Thymus (tissue), 11 donors: ENCODE measurements around the gene ROR1. TPM values are rescaled to one million over a fixed set of nuclear protein-coding genes. Genes with fewer than 3 reads are reported as not detected.

Source experiments
- DNase-seq, 9 donors: peaks; one replicate each; pipeline ENCODE4 v3.0.0-alpha.2; 2013; ENCODE audit warnings: low spot score in 9 of 9, low read depth in 6 of 9, missing footprints in 1 of 9
- H3K27ac ChIP-seq, 2 donors: one replicate each; pipeline ENCODE4 v1.5.1; 2013; ENCODE audit warnings: control low read depth in 1 of 2, low read depth in 1 of 2, low read length in 1 of 2, mild to moderate bottlenecking in 1 of 2, moderate library complexity in 1 of 2
- H3K27me3 ChIP-seq, 2 donors: one replicate each; pipeline ENCODE4 v1.5.1; 2013; ENCODE audit warnings: low read length in 1 of 2; ENCODE audit not compliant: control insufficient read depth in 2 of 2, insufficient read depth in 1 of 2
- H3K36me3 ChIP-seq, 2 donors: one replicate each; pipeline ENCODE4 v1.5.1; 2013; ENCODE audit warnings: low read length in 1 of 2, mild to moderate bottlenecking in 1 of 2, moderate library complexity in 1 of 2; ENCODE audit not compliant: control insufficient read depth in 2 of 2, insufficient read depth in 2 of 2
- H3K4me1 ChIP-seq, 2 donors: one replicate each; pipeline ENCODE4 v1.5.1; 2013; ENCODE audit warnings: low read length in 2 of 2; ENCODE audit not compliant: control insufficient read depth in 2 of 2, insufficient read depth in 2 of 2
- H3K4me3 ChIP-seq, 2 donors: one replicate each; pipeline ENCODE4 v1.5.1; 2013; ENCODE audit warnings: low read length in 2 of 2, control low read depth in 1 of 2, mild to moderate bottlenecking in 1 of 2
- H3K9me3 ChIP-seq, 2 donors: one replicate each; pipeline ENCODE4 v1.5.1; 2013; ENCODE audit warnings: low read length in 1 of 2, mild to moderate bottlenecking in 1 of 2; ENCODE audit not compliant: control insufficient read depth in 2 of 2, insufficient read depth in 1 of 2
- WGBS: extraction: QIAGEN DNeasy Blood & Tissue Kit; methylation state at CpG from one replicate; pipeline ENCODE4 v1.1.7; 2013; 5-methylcytosine and 5-hydroxymethylcytosine counted together
- polyA plus RNA-seq: library from polyadenylated mRNA; stranded (reverse); fragments of 200-250 nt; gene quantifications from one replicate; pipeline ENCODE4 v1.2.3, GENCODE V29; 2013
- total RNA-seq: library from RNA; stranded (reverse); fragments of 120-200 nt; gene quantifications from one replicate; pipeline ENCODE4 v1.2.4, GENCODE V29; 2013
- donor health status: healthy.

Gene ROR1
- total and polyA plus RNA-seq, 2 donors: 1.5 to 5.2 TPM

GRCh38 chr1:64046243-64046642, 272.4 kb downstream of the ROR1 start:
- H3K9me3 ChIP-seq: no peaks in the 10 kb centered on the region
- no peak overlapping the region for H3K27ac ChIP-seq
- H3K27me3 ChIP-seq: no peaks in the 10 kb centered on the region
- H3K4me3 ChIP-seq: no peak overlapping the region
- H3K4me1 ChIP-seq: peaks cover 4 to 6% of the 10 kb centered on the region in 2 donors
- WGBS: 98% methylated on average over 2 of the region's 2 CpGs
- no peak for DNase-seq
- no peaks in the 10 kb centered on the region for H3K36me3 ChIP-seq

GRCh38 chr1:64046891-64047290, 273.1 kb downstream of the ROR1 start:
- no peaks in the 10 kb centered on the region for H3K27me3 ChIP-seq
- H3K4me1 ChIP-seq: peaks cover 4 to 6% of the 10 kb centered on the region in 2 donors
- no peaks in the 10 kb centered on the region for H3K9me3 ChIP-seq
- H3K36me3 ChIP-seq: no peaks in the 10 kb centered on the region
- no peak overlapping the region for H3K4me3 ChIP-seq
- no peak for DNase-seq
- H3K27ac ChIP-seq: no peak overlapping the region

DNA sequence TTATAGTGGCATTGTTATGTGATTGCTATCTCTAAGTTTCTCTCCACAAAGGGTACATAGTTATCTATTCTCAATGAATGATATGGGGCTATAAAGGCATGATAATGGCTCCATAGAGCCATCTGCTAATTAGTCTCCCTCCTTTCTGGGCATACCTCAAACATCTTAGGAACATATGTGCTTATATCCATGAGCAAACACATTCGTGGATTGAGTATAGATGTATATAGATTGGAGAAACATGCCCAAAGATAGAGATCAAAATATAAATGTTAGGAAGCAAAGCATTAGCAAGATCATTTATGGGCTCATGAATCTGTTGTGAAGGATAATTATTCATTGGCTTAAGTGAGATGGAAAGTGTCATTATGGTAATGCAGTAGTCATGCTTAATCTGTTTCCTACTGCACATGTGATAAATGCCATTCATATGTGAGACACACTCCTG, 273.8 kb downstream of the ROR1 start:
- H3K4me3 ChIP-seq: no peak overlapping the region
- no peak overlapping the region for H3K27ac ChIP-seq
- WGBS: 99% methylated on average over 1 of the region's 1 CpG
- no peak for DNase-seq
- no peaks in the 10 kb centered on the region for H3K27me3 ChIP-seq
- no peaks in the 10 kb centered on the region for H3K36me3 ChIP-seq
- peaks cover 0 to 3% of the 10 kb centered on the region in 2 donors for H3K4me1 ChIP-seq
- H3K9me3 ChIP-seq: no peaks in the 10 kb centered on the region

DNA sequence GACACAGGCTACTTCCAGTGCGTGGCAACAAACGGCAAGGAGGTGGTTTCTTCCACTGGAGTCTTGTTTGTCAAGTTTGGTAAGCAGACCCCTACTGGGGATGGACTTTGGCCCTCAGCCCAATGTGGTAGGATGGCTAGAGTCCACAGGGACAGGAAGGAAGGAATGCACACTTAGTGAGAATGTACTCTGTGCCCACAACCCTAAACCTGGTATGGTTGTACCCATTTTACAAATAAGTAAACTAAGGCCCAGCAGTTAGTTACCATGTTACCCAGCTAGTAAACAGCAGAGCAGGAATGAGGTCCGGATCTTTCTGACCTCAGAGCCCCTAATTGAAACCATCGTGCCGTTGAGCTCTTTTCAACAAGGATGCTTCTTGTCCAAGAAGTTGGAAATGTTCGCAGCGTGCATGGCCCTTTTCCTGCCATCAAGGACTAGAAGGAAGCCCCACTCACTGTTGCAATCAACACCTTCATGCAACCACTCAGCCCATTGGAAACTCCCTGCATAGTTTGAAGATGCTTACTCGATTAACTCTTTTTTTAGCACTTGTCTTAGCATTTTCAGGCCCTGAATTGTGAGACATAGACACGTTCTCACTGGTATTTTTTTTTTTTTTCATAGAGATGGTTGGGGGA, 276.2 kb downstream of the ROR1 start:
- H3K27me3 ChIP-seq: no peaks in the 10 kb centered on the region
- DNase-seq: no peak
- H3K36me3 ChIP-seq: no peaks in the 10 kb centered on the region
- H3K4me3 ChIP-seq: no peak overlapping the region
- H3K27ac ChIP-seq: no peak overlapping the region
- WGBS: 93% methylated on average over 9 of the region's 9 CpGs
- H3K9me3 ChIP-seq: no peaks in the 10 kb centered on the region
- H3K4me1 ChIP-seq: no peaks in the 10 kb centered on the region

DNA sequence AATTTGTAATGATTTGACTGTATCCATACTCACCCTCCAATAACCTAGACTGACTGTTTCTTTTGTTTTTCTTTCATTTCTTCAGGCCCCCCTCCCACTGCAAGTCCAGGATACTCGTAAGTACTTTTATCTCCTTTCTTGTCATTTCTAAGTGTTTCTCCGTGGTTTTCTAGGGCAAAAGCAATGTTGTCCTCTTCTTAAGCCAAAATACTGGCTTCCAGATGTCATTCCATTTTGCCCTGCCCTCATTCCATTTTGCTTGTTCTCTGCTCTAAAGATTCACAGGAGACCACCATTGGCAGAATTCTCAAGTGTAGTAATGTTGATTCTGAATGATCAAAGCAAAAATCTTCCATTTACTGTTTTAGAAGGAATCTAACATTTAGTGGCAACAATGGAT, 276.8 kb downstream of the ROR1 start:
- Histone ChIP-seq H3K4me1 (no peaks in the 10 kb centered on the region), H3K36me3 (no peaks in the 10 kb centered on the region), H3K27ac (no peak overlapping the region), H3K4me3 (no peak overlapping the region), H3K27me3 (no peaks in the 10 kb centered on the region), H3K9me3 (no peaks in the 10 kb centered on the region)
- WGBS: 93% methylated on average over 2 of the region's 2 CpGs
- no peak for DNase-seq

GRCh38 chr1:64051796-64052195, 278.0 kb downstream of the ROR1 start:
- Histone ChIP-seq H3K27me3 (no peaks in the 10 kb centered on the region), H3K4me3 (no peak overlapping the region), H3K9me3 (no peaks in the 10 kb centered on the region), H3K27ac (no peak overlapping the region), H3K4me1 (no peaks in the 10 kb centered on the region), H3K36me3 (no peaks in the 10 kb centered on the region)
- DNase-seq: no peak

- H3K36me3 ChIP-seq: no peaks in the 10 kb centered on the region
- no peaks in the 10 kb centered on the region for H3K4me1 ChIP-seq
- 92% methylated on average over 1 of the region's 1 CpG for WGBS
- H3K27ac ChIP-seq: no peak overlapping the region
- H3K27me3 ChIP-seq: no peaks in the 10 kb centered on the region
- no peak for DNase-seq
- no peaks in the 10 kb centered on the region for H3K9me3 ChIP-seq
- H3K4me3 ChIP-seq: no peak overlapping the region
These were observed 279.0 kb downstream of the ROR1 start for GRCh38 chr1:64052777-64053176.

- 97% methylated on average over 2 of the region's 2 CpGs for WGBS
- no peak overlapping the region for H3K4me3 ChIP-seq
- H3K27me3 ChIP-seq: no peaks in the 10 kb centered on the region
- no peaks in the 10 kb centered on the region for H3K36me3 ChIP-seq
- H3K27ac ChIP-seq: no peak overlapping the region
- no peak for DNase-seq
- no peaks in the 10 kb centered on the region for H3K4me1 ChIP-seq
- H3K9me3 ChIP-seq: no peaks in the 10 kb centered on the region
These were observed 281.5 kb downstream of the ROR1 start for GRCh38 chr1:64055310-64055709.

DNA sequence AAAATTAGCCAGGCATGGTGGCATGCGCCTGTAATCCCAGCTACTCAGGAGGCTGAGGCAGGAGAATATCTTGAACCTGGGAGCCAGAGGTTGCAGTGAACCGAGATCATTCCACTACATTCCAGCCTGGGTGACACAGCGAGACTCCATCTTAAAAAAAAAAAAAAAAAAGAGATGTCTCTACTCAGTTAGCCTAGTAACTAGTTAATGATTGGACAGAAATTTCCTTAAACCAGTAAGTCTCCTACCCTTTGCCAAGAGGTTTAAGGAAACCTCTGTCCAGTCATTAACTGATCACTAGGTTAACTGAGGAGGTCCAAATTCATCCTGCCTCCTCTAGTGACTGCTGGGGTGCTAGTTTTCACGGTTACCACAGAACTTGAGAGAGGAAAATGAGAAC, 285.7 kb downstream of the ROR1 start:
- Histone ChIP-seq H3K4me3 (no peak overlapping the region), H3K27ac (no peak overlapping the region), H3K27me3 (no peaks in the 10 kb centered on the region), H3K4me1 (peaks cover 3 to 17% of the 10 kb centered on the region in 2 donors), H3K9me3 (no peaks in the 10 kb centered on the region), H3K36me3 (no peaks in the 10 kb centered on the region)
- DNase-seq: no peak
- 96% methylated on average over 4 of the region's 4 CpGs for WGBS
